Measurements from ENCODE around the gene TICRR.
"Not testable (repeated sequence)": the region's sequence is repeated elsewhere in the genome, so short reads cannot be mapped to it uniquely, and the experiment has no call there.

TICRR gene

DNA sequence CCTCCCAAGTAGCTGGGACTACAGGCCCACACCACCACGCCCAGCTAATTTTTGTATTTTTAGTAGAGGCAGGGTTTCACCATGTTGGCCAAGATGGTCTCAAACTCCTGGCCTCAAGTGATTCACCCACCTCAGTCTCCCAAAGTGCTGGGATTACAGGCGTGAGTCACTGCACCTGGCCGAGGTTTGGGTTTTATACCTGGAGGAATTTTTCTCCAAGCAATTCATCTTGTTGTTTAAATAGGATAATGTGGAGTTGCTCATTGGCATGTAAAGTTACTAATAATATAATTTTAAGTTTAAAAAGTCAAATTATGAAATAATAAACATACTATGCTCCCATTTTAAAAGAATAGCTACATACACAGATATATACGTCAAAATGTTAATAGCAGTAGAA lies 26.1 kb upstream of the TICRR start:
- not testable (repeated sequence) for H3K27me3 ChIP-seq (ENCODE audit: control insufficient read depth in 1 of 2, insufficient read depth in 2 of 2, low read length in 2 of 2); H3K4me3 ChIP-seq (ENCODE audit: low read length in 2 of 2); H3K9me3 ChIP-seq (ENCODE audit: control insufficient read depth in 2 of 2, low read length in 2 of 2); H3K4me1 ChIP-seq (ENCODE audit: control insufficient read depth, insufficient read depth, low read length); H3K36me3 ChIP-seq (ENCODE audit: control insufficient read depth in 2 of 2, insufficient read depth in 2 of 2, low read length in 2 of 2); H3K9ac ChIP-seq (ENCODE audit: low read length in 2 of 2); H3K27ac ChIP-seq (ENCODE audit: low read length)

DNA sequence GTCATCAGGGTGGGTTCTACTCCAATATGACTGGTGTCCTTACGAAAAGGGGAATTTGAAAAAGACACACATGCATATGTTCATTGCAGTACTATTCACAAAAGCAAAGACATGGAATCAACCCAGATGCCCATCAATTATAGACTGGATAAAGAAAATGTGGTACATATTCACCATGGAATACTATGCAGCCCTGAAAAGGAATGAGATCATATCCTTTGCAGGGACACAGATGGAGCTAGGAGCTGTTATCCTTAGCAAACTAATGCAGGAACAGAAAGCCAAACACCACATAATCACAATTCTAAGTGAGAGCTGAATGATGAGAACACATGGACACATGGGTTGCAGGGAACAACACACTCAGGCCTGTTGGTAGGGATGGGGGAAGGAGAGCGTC lies 24.8 kb upstream of the TICRR start:
- Histone ChIP-seq H3K27ac (ENCODE audit: low read length) (no peak overlapping the region), H3K4me1 (ENCODE audit: control insufficient read depth, insufficient read depth, low read length) (no peaks in the 10 kb centered on the region), H3K27me3 (ENCODE audit: control insufficient read depth in 1 of 2, insufficient read depth in 2 of 2, low read length in 2 of 2) (peaks cover 0 to 2% of the 10 kb centered on the region in 2 donors), H3K36me3 (ENCODE audit: control insufficient read depth in 2 of 2, insufficient read depth in 2 of 2, low read length in 2 of 2) (no peaks in the 10 kb centered on the region), H3K9ac (ENCODE audit: low read length in 2 of 2) (no peak overlapping the region), H3K9me3 (ENCODE audit: control insufficient read depth in 2 of 2, low read length in 2 of 2) (no peaks in the 10 kb centered on the region), H3K4me3 (ENCODE audit: low read length in 2 of 2) (no peak overlapping the region)

DNA sequence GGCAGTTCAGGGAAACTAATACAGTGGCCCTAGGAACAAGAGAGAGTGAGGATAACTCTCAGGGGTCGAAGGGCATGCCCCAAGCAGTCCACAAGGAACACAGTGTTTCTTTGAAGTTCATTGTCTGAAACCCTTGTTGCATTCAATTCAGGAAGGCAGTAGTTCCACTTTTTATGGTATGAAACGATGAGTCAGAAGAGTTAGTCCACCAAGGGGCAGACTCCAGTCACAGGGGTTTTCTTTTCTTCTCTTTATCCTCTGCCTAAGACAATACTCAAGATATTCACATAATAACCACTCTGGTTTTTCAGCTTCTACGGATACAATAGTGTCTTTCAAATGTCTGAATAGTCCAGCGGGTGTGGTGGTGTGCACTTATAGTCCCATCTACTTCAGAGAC lies 23.7 kb upstream of the TICRR start:
- peaks cover 0 to 2% of the 10 kb centered on the region in 2 donors for H3K27me3 ChIP-seq (ENCODE audit: control insufficient read depth in 1 of 2, insufficient read depth in 2 of 2, low read length in 2 of 2)

DNA sequence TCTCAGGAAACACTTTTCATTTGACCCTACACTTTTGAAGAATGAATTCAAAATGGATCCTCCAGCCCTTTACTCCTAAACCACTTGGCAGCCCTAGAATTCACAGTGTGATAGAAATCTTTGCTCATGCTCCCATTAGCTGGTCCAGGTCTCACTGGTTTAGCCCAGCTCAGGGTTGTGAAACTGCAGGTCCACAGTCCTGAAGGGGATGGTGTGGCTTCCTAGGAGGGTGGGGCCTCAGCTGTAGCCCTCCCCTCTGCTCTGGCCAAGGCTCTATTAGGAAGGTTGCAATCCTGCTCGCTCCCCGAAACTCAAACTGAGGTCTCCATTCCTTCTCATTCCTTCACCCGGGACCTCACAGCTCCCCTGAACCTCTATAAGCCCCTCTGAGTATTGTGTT lies 21.6 kb upstream of the TICRR start:
- Histone ChIP-seq H3K27ac (ENCODE audit: low read length) (no peak overlapping the region), H3K4me1 (ENCODE audit: control insufficient read depth, insufficient read depth, low read length) (no peaks in the 10 kb centered on the region), H3K36me3 (ENCODE audit: control insufficient read depth in 2 of 2, insufficient read depth in 2 of 2, low read length in 2 of 2) (no peaks in the 10 kb centered on the region), H3K9ac (ENCODE audit: low read length in 2 of 2) (no peak overlapping the region), H3K4me3 (ENCODE audit: low read length in 2 of 2) (no peak overlapping the region), H3K9me3 (ENCODE audit: control insufficient read depth in 2 of 2, low read length in 2 of 2) (no peaks in the 10 kb centered on the region), H3K27me3 (ENCODE audit: control insufficient read depth in 1 of 2, insufficient read depth in 2 of 2, low read length in 2 of 2) (no peaks in the 10 kb centered on the region)

More for the DNA sequence above, 23.7 kb upstream of the TICRR start:
- Histone ChIP-seq H3K36me3 (ENCODE audit: control insufficient read depth in 2 of 2, insufficient read depth in 2 of 2, low read length in 2 of 2) (no peaks in the 10 kb centered on the region), H3K27ac (ENCODE audit: low read length) (no peak overlapping the region), H3K9ac (ENCODE audit: low read length in 2 of 2) (no peak overlapping the region), H3K9me3 (ENCODE audit: control insufficient read depth in 2 of 2, low read length in 2 of 2) (no peaks in the 10 kb centered on the region), H3K4me3 (ENCODE audit: low read length in 2 of 2) (no peak overlapping the region), H3K4me1 (ENCODE audit: control insufficient read depth, insufficient read depth, low read length) (no peaks in the 10 kb centered on the region)

DNA sequence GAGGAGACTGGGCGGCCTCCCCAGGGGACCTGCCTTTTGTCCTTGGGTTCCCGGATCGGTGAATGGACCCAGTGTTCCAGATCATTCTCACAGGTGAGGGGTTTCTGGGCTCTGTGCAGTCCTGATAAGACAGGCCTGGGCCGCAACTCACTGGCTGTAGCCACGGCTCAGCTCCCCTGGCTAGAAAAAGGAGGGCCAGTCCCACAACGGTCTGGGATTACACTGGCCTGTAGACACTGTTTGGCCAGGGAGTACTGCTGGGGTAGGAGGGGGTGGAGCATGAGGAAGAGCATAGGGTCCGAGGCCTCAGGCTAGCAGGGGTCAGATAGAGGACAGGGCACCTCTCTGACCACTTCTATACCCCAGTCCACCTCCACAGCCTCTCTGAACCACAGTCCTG lies 21.0 kb upstream of the TICRR start:
- no peaks in the 10 kb centered on the region for H3K36me3 ChIP-seq (ENCODE audit: control insufficient read depth in 2 of 2, insufficient read depth in 2 of 2, low read length in 2 of 2)
- H3K4me1 ChIP-seq (ENCODE audit: control insufficient read depth, insufficient read depth, low read length), result no peaks in the 10 kb centered on the region
- no peaks in the 10 kb centered on the region for H3K27me3 ChIP-seq (ENCODE audit: control insufficient read depth in 1 of 2, insufficient read depth in 2 of 2, low read length in 2 of 2)
- H3K9ac ChIP-seq (ENCODE audit: low read length in 2 of 2), result no peak overlapping the region
- no peak overlapping the region for H3K4me3 ChIP-seq (ENCODE audit: low read length in 2 of 2)
- H3K9me3 ChIP-seq (ENCODE audit: control insufficient read depth in 2 of 2, low read length in 2 of 2), result no peaks in the 10 kb centered on the region
- no peak overlapping the region for H3K27ac ChIP-seq (ENCODE audit: low read length)

DNA sequence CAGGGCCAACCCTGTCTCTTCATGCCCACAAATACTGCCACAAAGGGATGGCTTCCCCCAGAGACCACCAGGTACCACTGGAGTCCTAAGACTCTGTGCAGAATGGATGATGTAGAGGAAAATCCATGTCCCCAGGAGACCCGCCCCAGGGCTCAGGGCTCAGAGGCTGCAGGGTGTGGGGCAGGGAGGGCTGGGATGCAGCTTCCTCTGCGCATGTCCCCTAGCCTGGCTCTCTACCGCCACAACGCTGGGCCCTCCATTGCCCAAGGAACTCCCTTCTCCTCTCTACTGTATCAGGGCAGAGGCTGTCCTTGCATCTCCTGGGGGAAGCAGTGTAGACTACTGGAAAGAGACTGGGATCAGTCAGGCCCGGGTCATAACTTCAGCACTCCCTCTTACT lies 19.5 kb upstream of the TICRR start:
- Histone ChIP-seq H3K36me3 (ENCODE audit: control insufficient read depth in 2 of 2, insufficient read depth in 2 of 2, low read length in 2 of 2) (no peaks in the 10 kb centered on the region), H3K27me3 (ENCODE audit: control insufficient read depth in 1 of 2, insufficient read depth in 2 of 2, low read length in 2 of 2) (no peaks in the 10 kb centered on the region), H3K9me3 (ENCODE audit: control insufficient read depth in 2 of 2, low read length in 2 of 2) (no peaks in the 10 kb centered on the region), H3K27ac (ENCODE audit: low read length) (no peak overlapping the region), H3K4me3 (ENCODE audit: low read length in 2 of 2) (no peak overlapping the region), H3K9ac (ENCODE audit: low read length in 2 of 2) (no peak overlapping the region), H3K4me1 (ENCODE audit: control insufficient read depth, insufficient read depth, low read length) (no peaks in the 10 kb centered on the region)

DNA sequence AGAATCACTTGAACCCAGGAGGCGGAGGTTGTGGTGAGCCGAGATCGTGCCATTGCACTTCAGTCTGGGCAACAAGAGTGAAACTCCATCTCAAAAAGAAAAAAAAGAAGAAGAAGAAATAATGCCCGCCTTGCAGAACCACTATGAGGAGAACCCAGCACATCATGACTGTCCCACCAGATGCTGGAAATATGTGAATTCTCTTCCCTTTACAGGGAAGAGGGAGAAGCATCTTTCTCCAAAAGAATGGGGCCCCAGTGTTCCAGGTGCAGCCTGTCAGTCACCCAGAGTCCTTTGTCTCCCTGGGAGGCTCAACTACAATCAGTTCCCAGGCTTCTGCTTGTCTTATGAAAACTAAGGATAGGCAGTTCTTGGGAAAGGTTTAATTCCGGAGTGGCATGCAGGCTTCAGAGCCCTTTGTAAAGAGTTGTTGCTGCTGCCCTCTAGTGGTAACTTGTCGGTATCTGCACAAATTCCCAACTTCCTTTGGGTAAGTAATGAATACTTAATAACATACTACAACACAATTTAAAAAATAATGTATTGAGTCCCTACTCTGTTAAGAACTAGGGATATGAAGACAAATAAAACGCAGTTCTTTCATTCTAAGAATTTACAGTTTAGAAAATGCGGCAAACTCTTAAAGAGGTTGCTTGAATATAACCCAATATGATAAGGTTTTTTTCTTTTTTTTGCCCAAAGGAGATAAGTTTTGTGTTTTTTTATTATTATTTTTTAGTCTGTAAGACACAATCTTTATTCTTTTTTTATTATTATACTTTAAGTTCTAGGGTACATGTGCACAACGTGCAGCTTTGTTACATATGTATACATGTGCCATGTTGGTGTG lies 18.6 kb upstream of the TICRR start:
- Histone ChIP-seq H3K27ac (ENCODE audit: low read length) (no peak overlapping the region), H3K4me3 (ENCODE audit: low read length in 2 of 2) (no peak overlapping the region), H3K9ac (ENCODE audit: low read length in 2 of 2) (no peak overlapping the region), H3K27me3 (ENCODE audit: control insufficient read depth in 1 of 2, insufficient read depth in 2 of 2, low read length in 2 of 2) (no peaks in the 10 kb centered on the region), H3K4me1 (ENCODE audit: control insufficient read depth, insufficient read depth, low read length) (no peaks in the 10 kb centered on the region), H3K36me3 (ENCODE audit: control insufficient read depth in 2 of 2, insufficient read depth in 2 of 2, low read length in 2 of 2) (no peaks in the 10 kb centered on the region), H3K9me3 (ENCODE audit: control insufficient read depth in 2 of 2, low read length in 2 of 2) (no peaks in the 10 kb centered on the region)

DNA sequence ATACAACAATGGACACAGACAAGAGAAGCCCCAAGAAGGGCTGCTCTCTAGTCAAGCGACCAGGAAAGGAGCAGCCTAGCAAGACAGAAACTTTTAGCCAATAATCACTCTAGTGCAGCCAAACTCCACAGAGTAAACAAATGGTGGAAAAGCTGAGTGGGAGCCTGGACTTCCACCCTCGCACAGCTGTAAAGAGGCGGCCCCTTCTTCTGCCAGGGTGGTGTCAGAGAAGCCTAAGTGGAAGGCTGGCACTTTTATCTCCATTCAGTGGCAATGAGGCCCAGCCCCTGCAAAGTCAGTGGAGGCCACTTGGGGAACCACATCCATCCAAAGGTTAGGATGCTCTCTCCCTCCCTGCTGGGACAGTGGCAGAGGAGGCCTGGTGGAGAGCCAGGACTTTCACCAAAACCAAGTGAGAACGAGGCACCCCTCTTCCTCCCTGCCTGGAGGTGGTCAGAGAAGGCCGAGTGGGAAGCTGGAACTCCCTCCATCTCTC lies 15.5 kb upstream of the TICRR start:
- Histone ChIP-seq H3K27ac (ENCODE audit: low read length) (no peak overlapping the region), H3K9me3 (ENCODE audit: control insufficient read depth in 2 of 2, low read length in 2 of 2) (no peaks in the 10 kb centered on the region), H3K9ac (ENCODE audit: low read length in 2 of 2) (no peak overlapping the region), H3K36me3 (ENCODE audit: control insufficient read depth in 2 of 2, insufficient read depth in 2 of 2, low read length in 2 of 2) (no peaks in the 10 kb centered on the region), H3K4me1 (ENCODE audit: control insufficient read depth, insufficient read depth, low read length) (no peaks in the 10 kb centered on the region), H3K4me3 (ENCODE audit: low read length in 2 of 2) (no peak overlapping the region), H3K27me3 (ENCODE audit: control insufficient read depth in 1 of 2, insufficient read depth in 2 of 2, low read length in 2 of 2) (no peaks in the 10 kb centered on the region)

DNA sequence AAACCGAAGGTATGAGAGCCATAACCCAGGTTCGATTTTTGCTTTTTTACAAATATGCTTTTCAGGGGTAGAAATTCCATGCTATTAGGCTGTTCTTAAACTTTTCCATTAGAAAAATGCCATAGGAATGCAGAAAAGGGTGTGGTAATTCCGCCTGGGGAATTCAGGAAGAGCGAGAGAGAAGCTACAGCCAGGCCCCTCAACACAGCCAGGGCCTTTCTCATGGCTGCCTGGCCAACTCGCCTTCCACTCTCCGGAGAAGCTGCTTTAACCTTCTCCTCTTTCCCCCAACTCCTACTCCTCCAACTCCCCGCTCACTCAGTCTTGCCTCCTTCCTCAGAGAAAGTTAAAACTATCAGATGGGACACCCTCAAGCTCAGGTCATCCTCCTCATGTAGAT lies 9.1 kb upstream of the TICRR start:
- Histone ChIP-seq H3K4me1 (ENCODE audit: control insufficient read depth, insufficient read depth, low read length) (no peaks in the 10 kb centered on the region), H3K9ac (ENCODE audit: low read length in 2 of 2) (no peak overlapping the region), H3K27ac (ENCODE audit: low read length) (no peak overlapping the region), H3K9me3 (ENCODE audit: control insufficient read depth in 2 of 2, low read length in 2 of 2) (no peaks in the 10 kb centered on the region), H3K4me3 (ENCODE audit: low read length in 2 of 2) (no peak overlapping the region), H3K36me3 (ENCODE audit: control insufficient read depth in 2 of 2, insufficient read depth in 2 of 2, low read length in 2 of 2) (no peaks in the 10 kb centered on the region), H3K27me3 (ENCODE audit: control insufficient read depth in 1 of 2, insufficient read depth in 2 of 2, low read length in 2 of 2) (no peaks in the 10 kb centered on the region)

DNA sequence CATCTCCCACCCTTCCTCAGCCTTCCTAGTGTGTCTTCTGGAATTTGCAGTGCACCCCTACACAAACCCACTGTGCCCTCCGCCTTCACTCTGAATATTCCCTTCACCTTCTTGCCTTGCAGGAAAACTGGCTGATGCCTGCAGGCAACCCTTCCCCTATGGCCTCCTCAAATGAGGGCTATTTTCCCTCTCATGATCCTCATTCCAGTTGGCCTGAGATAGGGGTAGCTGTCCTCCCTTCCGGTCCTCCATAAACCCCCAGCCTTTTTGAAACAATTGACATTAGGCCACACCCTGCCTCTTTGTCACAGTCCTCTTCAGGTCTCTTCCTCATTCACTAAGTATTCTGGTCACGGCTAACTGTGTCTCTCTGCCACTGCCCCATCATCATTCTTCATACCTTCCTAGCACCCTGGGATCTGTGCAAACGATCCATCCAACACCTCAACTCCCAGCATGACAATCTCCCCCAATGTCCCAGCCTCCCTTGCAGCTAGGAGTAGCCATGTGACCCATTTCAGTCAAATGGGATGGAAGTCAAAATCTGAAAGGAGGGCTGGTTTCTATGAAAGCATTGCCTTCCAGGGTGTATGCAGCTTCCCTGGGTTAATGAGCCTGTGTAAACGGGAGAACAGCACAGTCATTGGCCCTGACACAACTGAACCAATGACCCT lies 8.5 kb upstream of the TICRR start:
- H3K27me3 ChIP-seq (ENCODE audit: control insufficient read depth in 1 of 2, insufficient read depth in 2 of 2, low read length in 2 of 2), result no peaks in the 10 kb centered on the region
- H3K4me1 ChIP-seq (ENCODE audit: control insufficient read depth, insufficient read depth, low read length), result no peaks in the 10 kb centered on the region
- H3K4me3 ChIP-seq (ENCODE audit: low read length in 2 of 2), result no peak overlapping the region
- H3K36me3 ChIP-seq (ENCODE audit: control insufficient read depth in 2 of 2, insufficient read depth in 2 of 2, low read length in 2 of 2), result no peaks in the 10 kb centered on the region
- H3K27ac ChIP-seq (ENCODE audit: low read length), result no peak overlapping the region
- no peaks in the 10 kb centered on the region for H3K9me3 ChIP-seq (ENCODE audit: control insufficient read depth in 2 of 2, low read length in 2 of 2)
- H3K9ac ChIP-seq (ENCODE audit: low read length in 2 of 2), result no peak overlapping the region

Measured in stomach smooth muscle (tissue), 2 donors.